Amygdala (tissue), 56 donors: ENCODE data around the gene EMID1.

Source experiments
- DNase-seq, 56 donors: peaks; one replicate each; lab custom pipeline; 2025; lab: John Stamatoyannopoulos, UW

EMID1 gene

GRCh38 chr22:29205594-29206371, at the start of gene EMID1:
Gene EMID1 (plus strand): TSS chr22:29205896. CDS start chr22:29206039, 143 bp downstream.
- DNase-seq: peak in 3 of 56 donors; percentile 25 to 31 (median 29)

GRCh38 chr22:29155966-29156365, 49.7 kb upstream of the EMID1 start:
- DNase-seq: no peak

- DNase-seq: peak in 4 of 56 donors; percentile 9 to 36 (median 12)
Measured at GRCh38 chr22:29156507-29156906, 49.2 kb upstream of the EMID1 start.

- DNase-seq: no peak
Measured at GRCh38 chr22:29157759-29158535, 47.7 kb upstream of the EMID1 start.

GRCh38 chr22:29158546-29158945, 47.1 kb upstream of the EMID1 start:
- no peak for DNase-seq

GRCh38 chr22:29163808-29164207, 41.9 kb upstream of the EMID1 start:
- DNase-seq: no peak

GRCh38 chr22:29165321-29166060, 40.2 kb upstream of the EMID1 start:
- DNase-seq: no peak

- DNase-seq: no peak
Measured at GRCh38 chr22:29166180-29166579, 39.5 kb upstream of the EMID1 start.

- no peak for DNase-seq
Measured at GRCh38 chr22:29167032-29167911, 38.4 kb upstream of the EMID1 start.

GRCh38 chr22:29171721-29172120, 34.0 kb upstream of the EMID1 start:
- DNase-seq: no peak

- no peak for DNase-seq
Measured at GRCh38 chr22:29172216-29172615, 33.5 kb upstream of the EMID1 start.

GRCh38 chr22:29175312-29175835, 30.3 kb upstream of the EMID1 start:
- DNase-seq: no peak

GRCh38 chr22:29183971-29184848, 21.5 kb upstream of the EMID1 start:
- DNase-seq: peak in 4 of 56 donors; percentile 38 to 52 (median 46)

- DNase-seq: peak in 2 of 56 donors; percentile 32 to 41
Measured at GRCh38 chr22:29184849-29185490, 20.7 kb upstream of the EMID1 start.

- DNase-seq: no peak
Measured at GRCh38 chr22:29186302-29186701, 19.4 kb upstream of the EMID1 start.

GRCh38 chr22:29187831-29188230, 17.9 kb upstream of the EMID1 start:
- no peak for DNase-seq

- DNase-seq: no peak
Measured at GRCh38 chr22:29190051-29190450, 15.6 kb upstream of the EMID1 start.

GRCh38 chr22:29190918-29191317, 14.8 kb upstream of the EMID1 start:
- DNase-seq: no peak
